DOHH2 (cell line): ENCODE results near the gene IQSEC3.

Source experiments
- H3F3A ChIP-seq: fragments of 200-600 bp; sonication (generic), shearing (Covaris generic); 2 replicates; pipeline ENCODE4 v1.6.0; 2016; ENCODE audit warnings: antibody characterized with exemption, mild to moderate bottlenecking; ENCODE audit not compliant: control insufficient read depth, insufficient read depth
- H3K27ac ChIP-seq: fragments of 200-600 bp; sonication (generic); 2 replicates; pipeline ENCODE4 v1.5.1; 2014; ENCODE audit warnings: low read depth, mild to moderate bottlenecking, low read length, moderate library complexity
- H3K27me3 ChIP-seq: fragments of 200-600 bp; sonication (generic); 2 replicates; pipeline ENCODE4 v1.6.1; 2014; ENCODE audit warnings: mild to moderate bottlenecking, low read length, mixed read lengths; ENCODE audit not compliant: control insufficient read depth
- H3K36me3 ChIP-seq: fragments of 200-600 bp; sonication (generic); 2 replicates; pipeline ENCODE4 v1.6.1; 2014; ENCODE audit warnings: mild to moderate bottlenecking, low read length, moderate library complexity, mixed read lengths; ENCODE audit not compliant: control insufficient read depth
- H3K4me1 ChIP-seq: fragments of 200-600 bp; sonication (generic); 2 replicates; pipeline ENCODE4 v1.6.1; 2014; ENCODE audit warnings: mild to moderate bottlenecking, low read length, mixed read lengths; ENCODE audit not compliant: control insufficient read depth
- H3K4me2 ChIP-seq: fragments of 200-600 bp; sonication (generic); 2 replicates; pipeline ENCODE4 v1.6.0; 2014; ENCODE audit warnings: mild to moderate bottlenecking, low read length, moderate library complexity
- H3K4me3 ChIP-seq: fragments of 200-600 bp; sonication (generic); 2 replicates; pipeline ENCODE4 v1.5.1; 2014; ENCODE audit warnings: mild to moderate bottlenecking, low read length, mixed read lengths
- H3K79me2 ChIP-seq: fragments of 200-600 bp; sonication (generic); 2 replicates; pipeline ENCODE4 v1.6.1; 2014; ENCODE audit warnings: mild to moderate bottlenecking, low read length, mixed read lengths; ENCODE audit not compliant: control insufficient read depth
- H3K9me2 ChIP-seq: fragments of 200-600 bp; sonication (generic); replicated peaks from 2 replicates; pipeline ENCODE4 v1.6.1; 2014; ENCODE audit warnings: mild to moderate bottlenecking, low read length, mixed read lengths; ENCODE audit not compliant: control insufficient read depth
- H3K9me3 ChIP-seq: fragments of 200-600 bp; sonication (generic); 2 replicates; pipeline ENCODE4 v1.6.1; 2014; ENCODE audit warnings: antibody characterized with exemption, low read length, mixed read lengths; ENCODE audit not compliant: control insufficient read depth, insufficient read depth
- H4K20me1 ChIP-seq: fragments of 200-600 bp; sonication (generic); 2 replicates; pipeline ENCODE4 v1.6.0; 2014; ENCODE audit warnings: low read depth, mild to moderate bottlenecking, antibody characterized with exemption, low read length, moderate library complexity; ENCODE audit not compliant: control insufficient read depth, insufficient read depth
- CTCF ChIP-seq: fragments of 200-600 bp; sonication (generic); IDR thresholded peaks from one replicate; pipeline ENCODE4 v1.5.1; 2014; ENCODE audit warnings: antibody characterized with exemption, mild to moderate bottlenecking, low read depth, low read length; ENCODE audit not compliant: poor library complexity, severe bottlenecking
- EZH2phosphoT487 ChIP-seq: fragments of 200-600 bp; sonication (generic); IDR thresholded peaks from 2 replicates; pipeline ENCODE4 v1.6.1; 2017; ENCODE audit warnings: borderline replicate concordance, mild to moderate bottlenecking, antibody characterized with exemption, low read length, moderate library complexity, mixed read lengths

Gene IQSEC3

GRCh38 chr12:195951-196350, 129.4 kb downstream of the IQSEC3 start:
- Histone ChIP-seq H3K9me3 (no peaks in the 10 kb centered on the region), H3K27ac (no peak overlapping the region), H3K36me3 (no peaks in the 10 kb centered on the region), H4K20me1 (no peaks in the 10 kb centered on the region), H3K4me1 (no peaks in the 10 kb centered on the region), H3K4me3 (no peak overlapping the region), H3K9me2 (no peaks in the 10 kb centered on the region), H3K27me3 (peaks cover 3% of the 10 kb centered on the region), H3F3A (no peaks in the 10 kb centered on the region), H3K4me2 (no peak overlapping the region), H3K79me2 (no peaks in the 10 kb centered on the region)
- TF ChIP-seq EZH2phosphoT487, result no peak
- no peak for TF ChIP-seq CTCF

GRCh38 chr12:196436-196835, 129.9 kb downstream of the IQSEC3 start:
- H3K27ac ChIP-seq, result no peak overlapping the region
- no peaks in the 10 kb centered on the region for H3F3A ChIP-seq
- H3K36me3 ChIP-seq, result no peaks in the 10 kb centered on the region
- no peaks in the 10 kb centered on the region for H3K9me3 ChIP-seq
- H3K27me3 ChIP-seq, result peaks cover 3% of the 10 kb centered on the region
- no peak overlapping the region for H3K4me3 ChIP-seq
- TF ChIP-seq CTCF (no peak), EZH2phosphoT487 (no peak)
- no peak overlapping the region for H3K4me2 ChIP-seq
- no peaks in the 10 kb centered on the region for H3K9me2 ChIP-seq
- H3K4me1 ChIP-seq, result no peaks in the 10 kb centered on the region
- no peaks in the 10 kb centered on the region for H3K79me2 ChIP-seq
- no peaks in the 10 kb centered on the region for H4K20me1 ChIP-seq

- H3K9me2 ChIP-seq, result no peaks in the 10 kb centered on the region
- H3F3A ChIP-seq, result no peaks in the 10 kb centered on the region
- H3K79me2 ChIP-seq, result no peaks in the 10 kb centered on the region
- H4K20me1 ChIP-seq, result no peaks in the 10 kb centered on the region
- no peaks in the 10 kb centered on the region for H3K36me3 ChIP-seq
- H3K4me3 ChIP-seq, result no peak overlapping the region
- H3K27ac ChIP-seq, result no peak overlapping the region
- H3K4me1 ChIP-seq, result no peaks in the 10 kb centered on the region
- H3K4me2 ChIP-seq, result no peak overlapping the region
- TF ChIP-seq CTCF (no peak), EZH2phosphoT487 (no peak)
- peaks cover 3% of the 10 kb centered on the region for H3K27me3 ChIP-seq
- H3K9me3 ChIP-seq, result no peaks in the 10 kb centered on the region
These were observed 130.8 kb downstream of the IQSEC3 start for GRCh38 chr12:197347-197746.
